ENCODE results near the gene KDM4B.

DNA sequence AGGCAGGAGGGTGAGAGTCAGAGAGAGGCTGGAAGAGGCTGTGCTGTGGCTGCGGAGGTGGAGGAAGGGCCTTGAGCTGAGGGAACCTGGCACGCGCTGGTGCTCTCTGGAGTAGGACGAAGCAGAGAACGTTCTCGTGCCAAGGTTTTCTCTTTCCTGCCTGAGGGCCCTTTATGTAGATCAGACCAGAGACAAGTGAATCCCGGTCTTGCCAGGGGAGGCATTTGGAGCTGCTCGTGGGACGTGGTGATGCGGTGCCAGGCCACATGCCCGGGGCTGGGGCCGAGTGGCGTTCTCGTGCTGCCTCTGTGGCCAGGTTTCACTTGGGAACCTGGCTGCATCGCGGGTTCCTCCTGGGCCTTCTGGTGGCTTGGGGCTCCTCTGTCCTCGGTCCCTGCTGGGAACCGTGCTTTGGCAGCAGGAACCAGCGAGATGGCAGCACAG is 54.2 kb downstream of the KDM4B start:
- TF ChIP-seq, protein P1, sequence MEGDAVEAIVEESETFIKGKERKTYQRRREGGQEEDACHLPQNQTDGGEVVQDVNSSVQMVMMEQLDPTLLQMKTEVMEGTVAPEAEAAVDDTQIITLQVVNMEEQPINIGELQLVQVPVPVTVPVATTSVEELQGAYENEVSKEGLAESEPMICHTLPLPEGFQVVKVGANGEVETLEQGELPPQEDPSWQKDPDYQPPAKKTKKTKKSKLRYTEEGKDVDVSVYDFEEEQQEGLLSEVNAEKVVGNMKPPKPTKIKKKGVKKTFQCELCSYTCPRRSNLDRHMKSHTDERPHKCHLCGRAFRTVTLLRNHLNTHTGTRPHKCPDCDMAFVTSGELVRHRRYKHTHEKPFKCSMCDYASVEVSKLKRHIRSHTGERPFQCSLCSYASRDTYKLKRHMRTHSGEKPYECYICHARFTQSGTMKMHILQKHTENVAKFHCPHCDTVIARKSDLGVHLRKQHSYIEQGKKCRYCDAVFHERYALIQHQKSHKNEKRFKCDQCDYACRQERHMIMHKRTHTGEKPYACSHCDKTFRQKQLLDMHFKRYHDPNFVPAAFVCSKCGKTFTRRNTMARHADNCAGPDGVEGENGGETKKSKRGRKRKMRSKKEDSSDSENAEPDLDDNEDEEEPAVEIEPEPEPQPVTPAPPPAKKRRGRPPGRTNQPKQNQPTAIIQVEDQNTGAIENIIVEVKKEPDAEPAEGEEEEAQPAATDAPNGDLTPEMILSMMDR (IDR thresholded peaks at IDR 0.05), result no peak
- no peak for TF ChIP-seq POLR2A (IDR thresholded peaks at IDR 0.05)

Data from transverse colon (tissue), 3 donors.